HG02588 (cell line): Measurements from ENCODE around the gene ASB13.

Experiments used
- ATAC-seq: cut with Tn5 transposase; IDR thresholded peaks from one replicate; pipeline ENCODE4 v1.9.1; 2021; ENCODE audit warnings: mild to moderate bottlenecking, moderate library complexity; ENCODE audit not compliant: unreplicated experiment

The ASB13 gene

GRCh38 chr10:5670662-5671375 is 4.4 kb upstream of the ASB13 start:
- ATAC-seq: no peak

DNA sequence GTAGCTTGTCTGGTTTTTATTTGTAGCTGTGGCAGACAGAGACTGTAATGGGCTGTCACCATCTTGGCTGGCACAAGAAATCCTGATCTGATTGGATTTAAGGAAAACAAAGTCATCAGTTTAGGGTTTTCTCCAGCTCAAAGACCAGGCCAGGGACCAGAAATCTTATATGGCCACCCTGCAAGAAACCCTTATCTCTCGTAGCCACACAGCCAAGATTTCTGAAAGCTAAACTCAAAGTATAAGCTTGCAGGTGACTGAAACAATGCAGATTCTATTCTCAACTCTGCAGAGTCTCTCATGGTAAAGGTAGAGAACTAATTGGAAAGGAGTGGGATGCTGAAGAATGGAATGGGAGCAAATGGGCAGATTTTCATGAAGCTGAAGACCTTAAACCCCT is 3.2 kb upstream of the ASB13 start:
- no peak for ATAC-seq

- ATAC-seq: no peak
These were observed 2.0 kb upstream of the ASB13 start for GRCh38 chr10:5668429-5668828.

DNA sequence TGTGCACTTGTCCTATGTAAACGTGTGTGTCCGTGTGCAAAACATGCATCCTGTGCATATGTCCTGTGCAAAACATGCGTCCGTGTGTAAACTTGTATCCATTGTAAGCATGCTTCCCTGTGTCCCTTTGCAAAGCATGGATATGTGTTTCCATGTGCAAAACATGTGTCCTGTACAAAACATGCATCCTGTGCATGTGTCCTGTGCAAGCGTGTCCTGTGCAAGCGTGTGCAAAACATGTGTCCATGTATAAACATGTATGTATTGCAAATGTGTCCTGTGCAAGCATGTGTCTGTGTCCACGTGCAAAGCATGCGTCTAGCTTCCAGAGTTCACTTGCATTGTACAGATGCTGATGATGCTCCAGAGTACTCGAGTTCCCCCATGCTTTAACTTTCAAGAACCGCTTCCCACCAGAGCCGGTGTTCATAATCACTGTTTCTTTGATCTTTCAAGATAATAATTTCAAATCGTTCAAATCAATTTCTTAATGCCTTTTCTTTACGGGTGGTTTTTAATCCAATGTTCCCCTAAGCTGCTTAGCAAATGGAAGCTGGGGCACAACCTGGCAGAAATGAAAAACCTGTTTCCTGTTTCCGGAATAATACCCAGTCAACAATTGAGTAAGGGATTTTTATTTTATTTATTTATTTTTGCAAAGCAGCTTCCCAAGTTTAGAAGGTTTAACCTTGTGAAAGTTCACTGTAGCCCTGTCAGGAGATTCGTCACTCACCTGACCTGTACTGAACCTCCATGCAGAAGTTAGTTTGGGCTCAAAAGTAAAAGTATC is 641 bp upstream of the ASB13 start:
- no peak for ATAC-seq

- no peak for ATAC-seq
These were observed 905 bp downstream of the ASB13 start for GRCh38 chr10:5665373-5666007.

GRCh38 chr10:5663692-5664427 is 2.5 kb downstream of the ASB13 start:
- ATAC-seq: no peak

GRCh38 chr10:5662708-5663579 is 3.5 kb downstream of the ASB13 start:
- ATAC-seq: no peak

- ATAC-seq: no peak
These were observed 5.4 kb downstream of the ASB13 start for GRCh38 chr10:5661043-5661442.

DNA sequence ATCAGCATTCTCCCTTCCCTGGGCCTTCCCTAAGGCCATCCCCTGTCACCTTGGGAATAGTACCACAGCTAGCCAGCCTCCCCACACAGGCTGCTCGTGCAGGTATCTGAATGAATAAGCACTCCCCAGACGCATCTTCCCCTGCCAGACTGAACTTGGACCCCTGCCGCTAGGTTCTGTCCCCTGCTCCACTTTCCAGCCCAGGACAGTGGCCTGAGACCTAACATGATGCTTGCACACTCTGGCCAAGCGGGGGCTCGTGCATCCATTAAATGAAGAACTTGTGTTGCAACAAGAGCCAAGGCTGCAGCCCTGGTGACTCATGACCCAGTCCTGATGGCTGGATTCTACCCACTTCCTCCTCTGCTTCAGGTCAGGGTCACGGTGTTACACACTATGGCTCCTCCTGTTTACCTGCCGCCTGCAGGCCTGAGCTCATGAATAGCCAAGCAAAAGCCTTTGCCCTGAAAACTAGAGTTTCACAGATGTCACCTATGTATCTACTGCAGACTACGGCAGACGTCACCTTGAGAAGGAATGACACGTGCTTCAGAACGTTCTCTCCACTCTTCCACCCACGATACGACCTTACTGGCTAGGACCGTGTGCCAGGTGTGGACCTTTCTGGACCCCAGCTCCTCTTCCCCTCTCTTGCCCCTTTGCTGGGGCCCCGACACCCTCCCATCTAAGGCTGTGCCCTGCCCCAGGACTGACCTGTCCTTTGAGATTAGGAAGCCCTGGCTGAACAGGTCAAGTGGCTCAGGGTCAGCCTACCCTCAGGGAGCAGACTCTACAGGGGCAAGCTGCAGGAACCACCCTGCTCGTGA is 6.5 kb downstream of the ASB13 start:
- no peak for ATAC-seq

DNA sequence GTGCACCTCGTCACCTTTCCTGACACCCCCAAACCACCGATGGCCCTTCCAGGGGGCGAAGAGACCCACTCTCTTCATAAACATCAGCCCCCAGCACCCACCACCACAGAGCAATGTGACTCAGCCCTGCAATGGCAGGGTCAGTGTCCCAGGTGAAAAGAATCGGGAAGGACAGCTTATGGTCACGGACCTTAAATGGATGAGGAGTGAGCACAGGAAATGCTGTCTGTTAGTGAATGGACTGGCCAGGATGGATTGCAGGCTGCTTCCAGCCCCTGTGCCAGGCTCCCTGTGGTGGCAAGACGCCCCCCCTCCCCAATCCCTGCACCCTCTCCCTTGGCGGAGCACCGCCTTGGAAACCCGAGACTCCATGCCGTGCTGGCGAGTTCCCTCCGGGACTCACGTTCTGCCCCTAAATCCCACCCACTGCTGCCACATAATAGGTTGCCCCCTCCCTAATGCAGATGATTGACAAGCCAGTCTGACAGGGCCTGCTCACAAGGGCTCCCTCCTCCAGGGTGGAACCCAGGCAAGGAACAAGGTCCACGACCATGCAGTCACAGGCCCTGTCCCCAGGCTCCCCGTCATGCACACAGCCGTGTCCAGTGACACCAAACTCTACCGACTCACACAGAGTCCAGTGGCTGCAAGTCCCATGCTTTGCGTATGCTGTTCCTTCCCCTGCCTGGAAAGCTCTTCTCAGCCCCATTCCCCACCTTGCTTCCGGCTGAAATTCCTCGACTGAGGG is 7.3 kb downstream of the ASB13 start:
- ATAC-seq: no peak

DNA sequence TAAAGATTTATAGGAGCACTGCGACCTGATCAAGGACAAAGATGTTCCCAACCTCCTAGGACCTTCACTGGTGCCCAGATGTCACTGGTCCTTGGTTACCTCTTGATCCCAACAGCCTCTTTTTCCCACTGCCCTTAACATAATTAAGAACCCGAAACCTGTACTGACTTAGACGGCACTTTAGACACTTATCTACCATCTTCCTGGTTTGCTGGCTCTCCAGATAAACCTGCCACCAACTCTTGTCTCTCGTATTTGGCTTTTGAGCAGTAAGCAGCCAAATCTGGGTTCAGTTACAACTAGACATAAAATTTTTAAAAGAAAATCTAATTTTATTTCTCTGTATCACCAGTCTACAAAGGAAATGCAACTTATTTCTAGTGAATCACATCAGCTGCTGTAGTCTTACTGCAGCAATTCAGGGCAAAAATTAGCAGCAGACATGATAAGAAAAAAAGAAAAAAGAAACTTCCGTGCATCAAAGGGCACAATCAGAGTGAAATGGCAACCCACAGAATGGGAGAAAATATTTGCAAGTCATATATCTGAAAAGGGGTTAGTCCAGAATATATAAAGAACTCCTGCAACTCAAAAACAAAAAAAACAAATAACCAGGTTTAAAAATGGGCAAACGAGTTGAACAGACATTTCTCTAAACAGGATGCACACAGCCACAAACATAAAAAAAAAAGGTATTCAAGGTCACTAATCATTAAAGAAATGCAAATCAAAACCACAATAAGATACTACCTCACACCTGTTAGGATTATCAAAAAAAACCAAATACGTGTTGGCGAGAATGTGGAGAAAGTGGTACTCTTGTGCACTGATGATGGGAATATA is 9.4 kb downstream of the ASB13 start:
- ATAC-seq: no peak

- ATAC-seq: no peak
These were observed 11.3 kb downstream of the ASB13 start for GRCh38 chr10:5655121-5655520.

- ATAC-seq: no peak
These were observed 12.1 kb downstream of the ASB13 start for GRCh38 chr10:5654218-5654755.

DNA sequence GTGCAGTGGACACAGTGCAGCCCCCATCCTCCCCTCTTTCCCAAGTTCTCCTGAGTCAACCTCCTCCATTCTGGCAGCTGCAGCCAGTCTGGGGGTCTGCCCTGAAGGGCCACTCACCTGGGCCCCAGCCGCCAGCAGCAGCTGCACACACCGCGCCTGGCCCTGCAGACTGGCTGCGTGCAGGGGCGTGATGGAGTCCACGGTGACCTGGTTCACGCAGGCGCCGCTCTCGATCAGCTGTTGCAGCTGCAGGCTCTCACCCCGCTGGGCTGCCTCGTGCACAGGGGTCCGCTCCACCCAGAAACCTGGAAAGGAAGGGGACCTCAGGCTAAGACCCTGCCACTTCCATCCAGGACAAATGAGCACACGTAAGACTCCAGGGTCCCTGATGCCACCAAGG is 13.6 kb downstream of the ASB13 start:
- no peak for ATAC-seq

DNA sequence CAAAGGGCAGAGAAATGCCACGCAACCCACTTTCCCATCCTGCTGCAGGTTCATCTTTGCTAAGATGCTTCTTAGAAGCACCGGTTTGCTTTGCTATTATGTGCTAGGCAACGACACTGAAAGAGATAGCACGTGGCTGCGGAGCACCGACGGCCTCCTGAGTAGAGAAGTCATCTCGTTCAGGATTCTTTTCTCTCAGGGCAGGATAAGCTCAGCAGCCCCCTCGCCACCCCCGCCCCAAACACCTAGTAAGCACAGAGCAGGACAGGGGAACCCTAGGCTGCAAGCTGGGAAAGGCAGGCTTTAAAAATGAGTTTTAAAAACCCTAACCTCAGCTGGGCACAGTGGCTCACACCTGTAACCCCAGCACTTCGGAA is 15.0 kb downstream of the ASB13 start:
- ATAC-seq: no peak

DNA sequence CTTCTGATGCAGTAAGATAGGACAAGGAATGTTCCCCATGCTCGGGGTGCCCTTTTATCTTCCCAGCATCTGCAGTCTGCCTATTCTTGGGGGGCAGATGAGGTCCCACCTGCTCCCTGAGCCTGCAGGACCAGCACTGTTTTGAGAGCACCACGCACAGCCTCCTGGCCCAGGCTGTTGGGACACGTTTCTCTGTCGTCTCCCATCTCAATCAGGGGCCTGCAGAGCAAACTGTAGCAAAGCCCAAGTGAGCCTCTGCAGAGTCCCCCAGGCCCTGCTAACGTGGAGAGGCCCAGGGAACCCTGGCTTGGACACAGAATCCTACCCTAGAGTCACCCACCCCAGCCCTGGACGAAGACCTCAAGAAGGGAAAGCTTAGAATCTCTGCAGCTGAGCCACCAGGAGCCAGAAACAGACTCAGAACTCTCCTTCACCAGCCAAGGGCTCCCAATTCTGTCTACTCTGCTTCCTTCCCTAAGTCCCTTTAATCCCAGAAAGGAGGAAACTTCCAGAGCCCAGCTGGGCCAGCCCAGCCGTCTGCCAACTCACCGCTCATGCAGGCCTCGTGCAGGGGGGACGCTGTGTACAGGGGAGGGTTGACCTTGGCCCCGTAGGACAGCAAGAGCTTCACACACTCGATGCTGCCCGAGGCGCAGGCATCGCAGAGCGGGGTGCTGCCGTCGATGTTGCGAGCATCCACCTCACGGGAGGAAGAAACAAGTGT is 15.6 kb downstream of the ASB13 start:
- ATAC-seq: no peak

GRCh38 chr10:5649746-5650145 is 16.6 kb downstream of the ASB13 start:
- ATAC-seq: no peak
